H1 (cell line): ENCODE measurements around the gene DNMT1. TPM values are rescaled to one million over a fixed set of nuclear protein-coding genes. Genes with fewer than 3 reads are reported as not detected.

Source experiments
- CTCF ChIA-PET: fragments of 300-600 bp; sonication (Branson Sonifier 250); formaldehyde crosslinking; loops from one replicate; lab custom pipeline; 2021; ENCODE audit not compliant: partially characterized antibody; lab: Charles Lee
- POLR2A ChIA-PET: fragments of 300-600 bp; sonication (Branson Sonifier 250); formaldehyde crosslinking; loops from one replicate; lab custom pipeline; 2021; ENCODE audit warnings: inconsistent platforms; ENCODE audit not compliant: partially characterized antibody; lab: Charles Lee
- DNase-seq, 2 experiments: peaks; one replicate each; pipeline versions ENCODE4 v3.0.0 to v3.0.0-alpha.2; 2010 to 2022; ENCODE audit warnings: low spot score in 2 of 2, low read depth in 1 of 2, mixed read lengths in 1 of 2
- FAIRE-seq: peaks from 2 replicates; lab custom pipeline; 2011; peaks lifted over from hg19 to GRCh38; lab: Jason Lieb, UNC
- H2AFZ ChIP-seq: 2 replicates; pipeline ENCODE4 v1.8.1; 2012; ENCODE audit warnings: low read length, inconsistent platforms
- H2AK5ac ChIP-seq: 2 replicates; pipeline ENCODE4 v1.6.1; 2013; ENCODE audit warnings: low read depth, low read length
- H2BK120ac ChIP-seq: replicated peaks from 2 replicates; pipeline ENCODE3; 2013; ENCODE audit warnings: low read depth, low read length, inconsistent platforms
- H2BK12ac ChIP-seq: 2 replicates; pipeline ENCODE4 v1.6.1; 2013; ENCODE audit warnings: low read depth, low read length
- H2BK15ac ChIP-seq: 2 replicates; pipeline ENCODE4 v1.6.1; 2013; ENCODE audit warnings: low read length
- H2BK20ac ChIP-seq: 2 replicates; pipeline ENCODE4 v1.6.1; 2013; ENCODE audit warnings: low read length
- H2BK5ac ChIP-seq: 2 replicates; pipeline ENCODE4 v1.6.1; 2013; ENCODE audit warnings: low read depth, low read length
- H3K14ac ChIP-seq: 2 replicates; pipeline ENCODE4 v1.6.1; 2013; ENCODE audit warnings: inconsistent platforms; ENCODE audit not compliant: insufficient read length
- H3K18ac ChIP-seq: 2 replicates; pipeline ENCODE4 v1.6.1; 2013; ENCODE audit warnings: low read length; ENCODE audit errors: extremely low read depth
- H3K23ac ChIP-seq: 2 replicates; pipeline ENCODE4 v1.6.1; 2013; ENCODE audit warnings: inconsistent platforms; ENCODE audit not compliant: insufficient read length
- H3K23me2 ChIP-seq: 2 replicates; pipeline ENCODE4 v1.6.1; 2013; ENCODE audit warnings: low read depth, low read length
- H3K27ac ChIP-seq: 2 replicates; pipeline ENCODE4 v1.6.1; 2011; ENCODE audit warnings: low read depth, low read length, inconsistent platforms
- H3K27me3 ChIP-seq, 4 experiments: replicated peaks in 1 of 4; 1 replicate in 1 of 4; 2 replicates in 3 of 4; pipeline versions ENCODE4 v1.6.1 to v1.8.1; 2011 to 2013; ENCODE audit warnings: low read length in 3 of 4, mild to moderate bottlenecking in 3 of 4, inconsistent platforms in 2 of 4, mixed read lengths in 2 of 4, moderate library complexity in 1 of 4; ENCODE audit not compliant: control insufficient read depth in 3 of 4, insufficient read depth in 3 of 4; ENCODE audit errors: extremely low read depth in 1 of 4
- H3K36me3 ChIP-seq, 4 experiments: 2 replicates each; pipeline versions ENCODE4 v1.6.1 to v1.8.1; 2011 to 2013; ENCODE audit warnings: mild to moderate bottlenecking in 4 of 4, low read length in 3 of 4, moderate library complexity in 2 of 4, control low read depth in 1 of 4, inconsistent platforms in 1 of 4; ENCODE audit not compliant: insufficient read depth in 4 of 4, control insufficient read depth in 2 of 4
- H3K4ac ChIP-seq: replicated peaks from 2 replicates; pipeline ENCODE3; 2013; ENCODE audit warnings: low read length, low read depth, mixed read lengths, inconsistent platforms; ENCODE audit not compliant: insufficient read length
- H3K4me1 ChIP-seq, 4 experiments: replicated peaks in 1 of 4; 1 replicate in 1 of 4; 2 replicates in 3 of 4; pipeline versions ENCODE4 v1.6.1 to v1.8.1; 2011 to 2013; ENCODE audit warnings: low read length in 3 of 4, inconsistent platforms in 2 of 4, mixed read lengths in 1 of 4; ENCODE audit not compliant: insufficient read depth in 4 of 4, control insufficient read depth in 3 of 4
- H3K4me2 ChIP-seq, 2 experiments: 2 replicates each; pipeline versions ENCODE4 v1.6.1 to v1.8.1; 2011 to 2013; ENCODE audit warnings: low read depth in 2 of 2, low read length in 2 of 2, control low read depth in 1 of 2, inconsistent platforms in 1 of 2, mild to moderate bottlenecking in 1 of 2; ENCODE audit not compliant: insufficient read depth in 1 of 2
- H3K4me3 ChIP-seq, 4 experiments: fragments of 200-600, 300-600 bp in 1 of 4; sonication (generic), shearing (Covaris generic), sonication (Bioruptor Twin) in 1 of 4; 2 replicates each; pipeline versions ENCODE4 v1.5.1 to v1.8.1; 2011 to 2016; ENCODE audit warnings: low read length in 4 of 4, low read depth in 3 of 4, control low read depth in 2 of 4, inconsistent platforms in 2 of 4, mild to moderate bottlenecking in 2 of 4, mixed read lengths in 1 of 4, moderate library complexity in 1 of 4; ENCODE audit not compliant: insufficient read depth in 2 of 4; ENCODE audit errors: extremely low read depth in 1 of 4
- H3K56ac ChIP-seq: replicated peaks from 2 replicates; pipeline ENCODE3; 2013; ENCODE audit warnings: low read depth, mild to moderate bottlenecking, mixed read lengths, low read length, inconsistent platforms; ENCODE audit not compliant: insufficient read length
- H3K79me1 ChIP-seq: 2 replicates; pipeline ENCODE4 v1.6.1; 2013; ENCODE audit warnings: low read depth, low read length, control low read depth
- H3K79me2 ChIP-seq, 2 experiments: 2 replicates each; pipeline versions ENCODE4 v1.6.1 to v1.8.1; 2012 to 2013; ENCODE audit warnings: low read length in 2 of 2, mild to moderate bottlenecking in 2 of 2, inconsistent platforms in 1 of 2; ENCODE audit not compliant: insufficient read depth in 2 of 2, control insufficient read depth in 1 of 2
- H3K9ac ChIP-seq, 4 experiments: replicated peaks in 1 of 4; 1 replicate in 1 of 4; 2 replicates in 3 of 4; pipeline versions ENCODE4 v1.6.1 to v1.8.1; 2011 to 2013; ENCODE audit warnings: low read depth in 3 of 4, low read length in 3 of 4, control low read depth in 2 of 4, mild to moderate bottlenecking in 2 of 4, moderate library complexity in 2 of 4, inconsistent platforms in 1 of 4; ENCODE audit errors: extremely low read depth in 1 of 4
- H3K9me3 ChIP-seq, 2 experiments: 2 replicates each; pipeline versions ENCODE4 v1.6.1 to v1.8.1; 2012 to 2013; ENCODE audit warnings: mild to moderate bottlenecking in 2 of 2, moderate library complexity in 2 of 2, control low read depth in 1 of 2, inconsistent platforms in 1 of 2, low read depth in 1 of 2, low read length in 1 of 2, mixed read lengths in 1 of 2; ENCODE audit not compliant: insufficient read depth in 2 of 2
- H4K20me1 ChIP-seq, 2 experiments: replicated peaks in 1 of 2; 2 replicates each; pipeline versions ENCODE3 to v1.8.1; 2011 to 2013; ENCODE audit warnings: inconsistent platforms in 2 of 2, low read length in 2 of 2, mild to moderate bottlenecking in 1 of 2; ENCODE audit not compliant: insufficient read depth in 2 of 2, control insufficient read depth in 1 of 2
- H4K5ac ChIP-seq: 2 replicates; pipeline ENCODE4 v1.6.1; 2013; ENCODE audit warnings: low read length, low read depth, mixed read lengths, inconsistent platforms; ENCODE audit not compliant: insufficient read length
- H4K8ac ChIP-seq: 2 replicates; pipeline ENCODE4 v1.8.0; 2013; ENCODE audit warnings: mild to moderate bottlenecking, moderate library complexity, low read length, inconsistent platforms; ENCODE audit not compliant: insufficient read depth; ENCODE audit errors: extremely low read depth
- H4K91ac ChIP-seq: replicated peaks from 2 replicates; pipeline ENCODE3; 2013; ENCODE audit warnings: low read length, mixed read lengths, inconsistent platforms; ENCODE audit not compliant: insufficient read length
- CREB1 ChIP-seq: IDR thresholded peaks from 2 replicates; pipeline ENCODE4 v1.6.1; 2012; ENCODE audit warnings: inconsistent platforms
- FOSL1 ChIP-seq: IDR thresholded peaks from 2 replicates; pipeline ENCODE4 v1.6.1; 2011; ENCODE audit warnings: mild to moderate bottlenecking, low read depth, low read length, moderate library complexity; ENCODE audit not compliant: insufficient read depth
- RAD21 ChIP-seq, 2 experiments: IDR thresholded peaks in 1 of 2; conservative IDR thresholded peaks in 1 of 2; 2 replicates each; pipeline ENCODE4 v1.6.1; 2011; ENCODE audit warnings: low read depth in 2 of 2, low read length in 2 of 2, improper control_type of control experiment in 1 of 2, inconsistent platforms in 1 of 2, mild to moderate bottlenecking in 1 of 2, moderate library complexity in 1 of 2
- SAP30 ChIP-seq: fragments of 300-600 bp; sonication (generic); IDR thresholded peaks from 2 replicates; pipeline ENCODE4 v1.7.1; 2012; ENCODE audit warnings: low read length, moderate library complexity, mild to moderate bottlenecking, inconsistent platforms; ENCODE audit not compliant: insufficient read depth, insufficient replicate concordance
- SP2 ChIP-seq: IDR thresholded peaks from 2 replicates; pipeline ENCODE4 v1.6.1; 2012; ENCODE audit warnings: mild to moderate bottlenecking, low read length, inconsistent platforms
- SUZ12 ChIP-seq: fragments of 200-600 bp; sonication (generic); IDR thresholded peaks from 2 replicates; pipeline ENCODE4 v1.6.1; 2012; ENCODE audit warnings: mild to moderate bottlenecking, inconsistent platforms, low read length, moderate library complexity, mixed read lengths
- TCF12 ChIP-seq: IDR thresholded peaks from 2 replicates; pipeline ENCODE4 v1.6.1; 2011; ENCODE audit warnings: low read depth, mild to moderate bottlenecking, low read length
- WGBS, 2 experiments: shearing (Covaris generic) in 1 of 2; methylation state at CpG; one replicate each; pipeline versions ENCODE4 v1.1.6 to v1.1.7; 2013 to 2015; ENCODE audit warnings: low lambda C conversion rate in 2 of 2, mixed read lengths in 2 of 2, inconsistent platforms in 1 of 2, low coverage in 1 of 2, missing lambda C conversion rate in 1 of 2; ENCODE audit not compliant: insufficient replicate concordance in 2 of 2, insufficient coverage in 1 of 2, insufficient read length in 1 of 2; ENCODE audit errors: extremely low coverage in 1 of 2, missing lambda C conversion rate in 1 of 2; 5-methylcytosine and 5-hydroxymethylcytosine counted together
- polyA plus RNA-seq, 7 experiments: library from polyadenylated mRNA; depleted of rRNA in 3 of 7; stranded (reverse) in 5 of 7; unstranded in 2 of 7; fragments of >200 nt in 5 of 7; fragments of 200-250 nt in 2 of 7; gene quantifications; 1 replicate in 5 of 7; 2 replicates in 1 of 7; 4 replicates in 1 of 7; pipeline versions ENCODE4 v1.2.1 to v1.2.3, GENCODE V29; 2011 to 2013; ENCODE audit warnings: missing spikeins in 2 of 7, mixed read lengths in 2 of 7
- total RNA-seq: library from RNA; stranded (reverse); fragmentation: NEBNext Ultra II Directional; extraction: Animal tissue kit (Norgen Biotek cat#: 25700); gene quantifications from 2 replicates; pipeline ENCODE4 v1.2.1, GENCODE V29; 2021
- TF ChIP-seq, protein P1 (sequence below): IDR thresholded peaks from 2 replicates; pipeline ENCODE4 v1.6.1; 2011; ENCODE audit warnings: low read depth, mild to moderate bottlenecking, low read length; ENCODE audit not compliant: insufficient read depth

DNMT1 gene
- total and polyA plus RNA-seq, 2 of the 8 experiments (the other 6 are each of a cell fraction or from before 2014, with no cell fraction given) = 101 to 210 TPM

DNA sequence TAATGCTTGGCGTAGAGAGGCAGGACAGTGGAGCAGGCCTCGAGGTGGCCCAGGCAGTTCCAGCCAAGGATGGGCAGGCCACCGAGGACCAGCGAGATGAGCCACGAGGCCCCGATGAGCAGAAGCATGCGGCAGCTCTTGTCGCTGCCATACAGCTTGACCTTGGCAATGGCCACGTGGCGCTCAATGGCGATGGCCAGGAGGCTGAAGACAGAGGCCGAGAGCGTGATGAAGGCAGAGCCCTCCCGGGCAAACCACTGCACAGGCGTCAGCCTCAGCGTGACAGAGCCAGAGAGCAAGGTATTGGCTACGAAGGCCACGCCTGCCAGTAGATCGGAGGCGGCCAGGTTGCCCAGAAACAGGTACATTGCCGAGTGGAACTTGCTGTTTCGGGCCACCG is 29.6 kb upstream of the DNMT1 start:
- Histone ChIP-seq H3K56ac (no peak overlapping the region), H3K4me2 (no peak overlapping the region), H3K36me3 (peaks cover 0 to 3% (median under 1%) of the 10 kb centered on the region in 4 experiments; a peak in 3 of 8 replicates), H2AK5ac (no peak overlapping the region), H3K27me3 (no peaks in the 10 kb centered on the region), H2AFZ (no peak overlapping the region), H3K79me2 (peaks cover 0 to 16% of the 10 kb centered on the region in 2 experiments; a peak in 2 of 4 replicates), H3K79me1 (peaks cover 11% of the 10 kb centered on the region), H3K18ac (no peak overlapping the region), H3K14ac (no peak overlapping the region), H3K4me3 (no peak overlapping the region), H3K23me2 (no peaks in the 10 kb centered on the region), H2BK20ac (no peak overlapping the region), H2BK15ac (no peak overlapping the region), H3K23ac (no peak overlapping the region), H2BK12ac (no peak overlapping the region), H4K8ac (no peak overlapping the region), H3K4me1 (peaks cover 0 to 4% (median 2%) of the 10 kb centered on the region in 4 experiments; a peak in 4 of 7 replicates), H4K5ac (no peak overlapping the region), H3K4ac (no peak overlapping the region), H3K9me3 (0 out of 4 replicates have a peak, but pooled peaks cover 0 to 5% of the 10 kb centered on the region in 2 experiments), H4K91ac (no peak overlapping the region), H3K27ac (no peak overlapping the region), H2BK120ac (no peak overlapping the region), H4K20me1 (peaks cover 9 to 12% of the 10 kb centered on the region in 2 experiments), H2BK5ac (no peak overlapping the region), H3K9ac (no peak overlapping the region)
- DNase-seq (no peak), FAIRE-seq (no peak)
- POLR2A ChIA-PET = interaction anchor here (1.1 to 2.3 kb wide), 4 partner anchors 11 to 29 kb away, joined by 3 to 6 read pairs (median 4); partner anchors contain the start of gene DNMT1
- TF ChIP-seq SP2 (no peak), SUZ12 (no peak), FOSL1 (no peak), SAP30 (no peak), TCF12 (no peak), RAD21 (IDR thresholded peaks at IDR 0.05 in 1 of 2, conservative IDR thresholded peaks at IDR 0.05 in 1 of 2; ENCODE audit: low read depth in 2 of 2, low read length in 2 of 2) (no peak), CREB1 (no peak)
- TF ChIP-seq, protein P1, sequence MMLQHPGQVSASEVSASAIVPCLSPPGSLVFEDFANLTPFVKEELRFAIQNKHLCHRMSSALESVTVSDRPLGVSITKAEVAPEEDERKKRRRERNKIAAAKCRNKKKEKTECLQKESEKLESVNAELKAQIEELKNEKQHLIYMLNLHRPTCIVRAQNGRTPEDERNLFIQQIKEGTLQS = no peak
- 97% methylated on average over 23 of the region's 23 CpGs; no CpG with 5 or more reads in 1 of the 2 experiments for WGBS, 2 experiments
- CTCF ChIA-PET = interaction anchor here (1.2 to 6.4 kb wide), 3 partner anchors 7 to 23 kb away, joined by 3 to 57 read pairs (median 51); no protein-coding TSS in a partner anchor
